Activated CD8-positive, alpha-beta memory T cell treated with anti-CD3 and anti-CD28 coated beads, Interleukin-2, amount 50 U/mL, for 4 hours (primary cell): ENCODE results near the gene SMIM44.
"Not testable (repeated sequence)": the region's sequence is repeated elsewhere in the genome, so short reads cannot be mapped to it uniquely, and the experiment has no call there.

Experiments
- DNase-seq: peaks from one replicate; pipeline ENCODE4 v3.0.0-alpha.2; 2020

Gene SMIM44

DNA sequence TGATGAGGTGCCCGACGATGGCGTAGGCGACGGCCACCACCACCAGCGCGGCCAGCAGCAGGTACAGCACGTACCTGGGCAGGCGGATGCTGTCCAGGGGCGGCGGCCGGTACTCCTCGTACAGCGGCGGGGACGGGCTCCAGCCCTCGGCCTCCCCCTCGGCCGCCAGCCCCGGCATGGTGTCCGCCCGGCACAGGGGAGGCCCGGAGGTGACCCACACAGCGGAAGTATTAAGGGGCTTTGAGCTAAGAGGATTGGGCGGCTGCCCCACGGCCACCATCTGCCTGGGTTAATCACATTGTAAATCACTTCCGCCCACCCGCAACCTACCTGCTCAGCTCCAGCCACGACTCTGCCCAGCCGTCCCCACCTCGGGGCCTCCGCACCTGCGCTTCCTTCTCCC is at the start of gene SMIM44:
Gene SMIM44 (minus strand): TSS at position 216 of the 403 bp plus-strand sequence. CDS start 38 bp downstream, at position 178.
- no peak for DNase-seq

DNA sequence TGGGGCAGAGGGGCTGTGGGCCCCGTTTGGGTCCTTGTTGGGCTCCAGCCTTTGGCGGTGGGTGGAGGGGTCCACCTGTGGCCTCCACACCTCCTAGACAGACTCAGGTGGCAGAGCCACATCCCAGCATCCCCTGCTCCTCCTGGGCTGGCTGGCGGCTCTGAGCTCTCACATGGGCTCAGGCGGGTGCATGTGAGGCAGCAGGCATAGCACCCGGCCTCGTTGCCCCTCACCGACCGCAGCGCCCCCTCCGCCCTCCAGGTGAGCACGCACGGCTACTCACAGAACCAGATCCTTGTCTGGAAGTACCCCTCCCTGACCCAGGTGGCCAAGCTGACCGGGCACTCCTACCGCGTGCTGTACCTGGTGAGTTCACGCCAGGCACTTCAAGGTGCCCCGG is 49.8 kb upstream of the SMIM44 start:
- DNase-seq = no peak

DNA sequence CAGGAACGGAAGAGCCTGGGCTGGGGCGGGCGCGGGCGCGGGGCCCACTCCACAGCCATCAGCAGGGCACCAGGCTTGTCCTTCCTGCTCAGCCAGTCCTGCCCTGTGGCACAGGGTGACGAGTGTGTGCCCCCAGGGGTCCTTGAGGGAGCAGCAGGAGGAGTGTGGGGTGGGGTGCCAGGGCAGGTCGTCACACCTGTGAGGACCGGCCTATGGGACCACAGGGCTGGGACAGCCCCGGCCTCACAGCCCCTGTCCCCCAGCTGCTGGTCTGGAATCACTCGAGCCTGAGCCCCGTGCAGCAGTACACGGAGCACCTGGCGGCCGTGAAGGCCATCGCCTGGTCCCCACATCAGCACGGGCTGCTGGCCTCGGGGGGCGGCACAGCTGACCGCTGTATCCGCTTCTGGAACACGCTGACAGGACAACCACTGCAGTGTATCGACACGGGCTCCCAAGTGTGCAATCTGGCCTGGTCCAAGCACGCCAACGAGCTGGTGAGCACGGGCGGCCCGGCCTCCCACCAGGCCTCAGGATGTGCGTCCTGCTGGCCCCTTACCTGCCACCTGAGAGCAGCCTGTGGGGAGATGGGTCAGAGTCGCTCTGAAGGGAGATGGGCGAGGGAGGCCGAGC is 49.0 kb upstream of the SMIM44 start:
- no peak for DNase-seq

DNA sequence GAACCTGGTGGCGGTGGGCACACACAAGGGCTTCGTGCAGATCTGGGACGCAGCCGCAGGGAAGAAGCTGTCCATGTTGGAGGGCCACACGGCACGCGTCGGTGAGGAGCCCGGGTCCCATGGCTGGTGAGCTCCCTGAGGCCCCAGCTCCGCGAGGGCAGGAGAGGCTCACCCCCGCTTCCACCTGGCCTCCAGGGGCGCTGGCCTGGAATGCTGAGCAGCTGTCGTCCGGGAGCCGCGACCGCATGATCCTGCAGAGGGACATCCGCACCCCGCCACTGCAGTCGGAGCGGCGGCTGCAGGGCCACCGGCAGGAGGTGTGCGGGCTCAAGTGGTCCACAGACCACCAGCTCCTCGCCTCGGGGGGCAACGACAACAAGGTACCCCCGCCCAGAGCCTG is 48.5 kb upstream of the SMIM44 start:
- no peak for DNase-seq

DNA sequence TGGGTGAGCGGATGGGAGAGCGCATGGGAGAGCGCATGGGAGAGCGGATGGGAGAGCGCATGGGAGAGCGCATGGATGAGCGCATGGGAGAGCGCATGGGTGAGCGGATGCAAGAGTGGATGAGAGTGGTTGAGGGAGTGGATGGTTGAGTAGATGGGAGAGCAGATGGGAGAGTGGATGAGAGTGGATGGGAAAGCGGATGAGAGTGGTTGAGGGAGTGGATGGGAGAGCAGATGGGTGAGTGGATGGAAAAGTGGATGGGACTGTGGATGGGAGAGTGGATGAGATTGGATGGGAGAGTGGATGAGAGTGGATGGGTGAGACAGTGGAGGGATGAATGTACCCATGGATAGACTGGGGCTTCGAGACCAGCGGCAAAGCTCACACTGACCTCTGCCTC is 47.1 kb upstream of the SMIM44 start:
- DNase-seq = no peak

DNA sequence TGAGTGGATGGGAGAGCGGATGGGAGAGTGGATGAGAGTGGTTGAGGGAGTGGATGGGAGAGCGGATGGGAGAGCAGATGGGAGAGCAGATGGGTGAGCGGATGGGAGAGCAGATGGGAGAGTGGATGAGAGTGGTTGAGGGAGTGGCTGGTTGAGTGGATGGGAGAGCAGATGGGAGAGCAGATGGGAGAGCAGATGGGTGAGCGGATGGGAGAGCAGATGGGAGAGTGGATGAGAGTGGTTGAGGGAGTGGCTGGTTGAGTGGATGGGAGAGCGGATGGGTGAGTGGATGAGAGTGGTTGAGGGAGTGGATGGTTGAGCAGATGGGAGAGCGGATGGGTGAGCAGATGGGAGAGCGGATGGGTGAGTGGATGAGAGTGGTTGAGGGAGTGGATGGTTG is 46.1 kb upstream of the SMIM44 start:
- DNase-seq = not testable (repeated sequence)

DNA sequence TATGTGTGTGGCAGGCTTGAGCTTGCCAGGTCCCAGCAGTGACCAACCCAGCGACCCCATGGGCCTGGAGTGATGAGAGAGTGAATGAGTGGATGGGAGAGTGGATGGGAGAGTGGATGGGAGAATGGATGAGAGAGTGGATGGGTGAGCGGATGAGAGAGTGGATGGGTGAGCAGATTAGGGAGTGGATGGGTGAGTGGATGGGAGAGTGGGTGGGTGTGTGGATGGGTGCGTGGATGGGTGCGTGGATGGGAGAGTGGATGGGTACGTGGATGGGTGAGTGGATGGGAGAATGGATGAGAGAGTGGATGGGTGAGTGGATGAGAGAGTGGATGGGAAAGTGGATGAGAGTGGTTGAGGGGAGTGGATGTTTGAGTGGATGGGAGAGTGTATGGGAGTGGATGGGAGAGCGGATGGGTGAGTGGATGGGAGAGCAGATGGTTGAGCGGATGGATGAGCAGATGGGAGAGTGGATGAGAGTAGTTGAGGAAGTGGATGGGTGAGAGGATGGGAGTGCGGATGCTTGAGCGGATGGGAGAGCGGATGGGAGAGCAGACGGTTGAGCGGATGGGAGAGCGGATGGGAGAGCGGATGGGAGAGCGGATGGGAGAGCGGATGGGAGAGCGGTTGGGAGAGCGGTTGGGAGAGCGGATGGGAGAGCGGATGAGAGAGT is 45.4 kb upstream of the SMIM44 start:
- DNase-seq = no peak

DNA sequence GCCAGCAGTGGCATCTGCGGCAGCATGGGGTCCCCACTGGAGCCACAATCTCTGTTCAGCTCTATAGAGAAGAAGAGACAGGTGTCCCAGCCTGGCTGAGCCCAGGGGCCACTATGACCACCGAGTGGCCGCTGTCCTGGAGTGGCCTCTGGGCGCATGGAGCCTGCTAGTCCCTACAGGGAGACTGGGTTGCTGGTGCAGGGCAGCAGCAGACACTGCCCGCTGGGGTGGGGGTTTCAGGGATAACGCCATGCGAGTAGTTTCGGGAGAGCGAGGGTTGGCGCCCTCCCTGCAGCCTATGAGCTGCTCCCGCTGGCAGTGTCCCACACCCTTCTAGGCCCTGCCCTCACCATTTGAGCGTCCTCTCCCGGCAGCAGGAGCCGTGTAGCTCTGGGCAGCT is 44.8 kb upstream of the SMIM44 start:
- DNase-seq = no peak

DNA sequence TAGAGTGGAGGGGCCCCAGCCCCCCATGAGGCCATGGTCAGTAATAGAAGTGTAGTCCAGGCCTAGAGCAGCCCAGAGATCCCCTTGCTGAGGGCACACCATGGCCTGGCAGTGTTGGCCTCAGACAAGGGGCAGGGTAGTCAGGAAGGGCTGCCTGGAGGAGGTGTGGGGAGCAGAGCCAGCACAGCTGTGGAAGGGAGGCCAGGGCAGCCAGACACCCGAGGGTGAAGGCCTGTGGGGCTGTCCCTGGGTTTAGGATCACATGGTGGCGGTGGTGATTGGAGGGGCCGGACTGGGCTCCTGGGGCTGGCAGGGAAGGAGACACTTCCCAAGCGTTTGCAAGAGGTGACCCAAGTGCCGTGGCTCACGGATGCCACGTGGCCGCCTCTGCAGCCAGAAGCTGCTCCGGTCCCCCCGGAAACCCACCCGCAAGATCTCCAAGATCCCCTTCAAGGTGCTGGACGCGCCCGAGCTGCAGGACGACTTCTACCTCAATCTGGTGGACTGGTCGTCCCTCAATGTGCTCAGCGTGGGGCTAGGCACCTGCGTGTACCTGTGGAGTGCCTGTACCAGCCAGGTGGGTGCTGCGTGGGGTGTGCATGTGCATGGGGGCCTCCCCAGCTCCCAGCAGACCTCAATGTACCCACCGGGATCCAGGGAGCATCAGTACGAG is 44.1 kb upstream of the SMIM44 start:
- DNase-seq = no peak

DNA sequence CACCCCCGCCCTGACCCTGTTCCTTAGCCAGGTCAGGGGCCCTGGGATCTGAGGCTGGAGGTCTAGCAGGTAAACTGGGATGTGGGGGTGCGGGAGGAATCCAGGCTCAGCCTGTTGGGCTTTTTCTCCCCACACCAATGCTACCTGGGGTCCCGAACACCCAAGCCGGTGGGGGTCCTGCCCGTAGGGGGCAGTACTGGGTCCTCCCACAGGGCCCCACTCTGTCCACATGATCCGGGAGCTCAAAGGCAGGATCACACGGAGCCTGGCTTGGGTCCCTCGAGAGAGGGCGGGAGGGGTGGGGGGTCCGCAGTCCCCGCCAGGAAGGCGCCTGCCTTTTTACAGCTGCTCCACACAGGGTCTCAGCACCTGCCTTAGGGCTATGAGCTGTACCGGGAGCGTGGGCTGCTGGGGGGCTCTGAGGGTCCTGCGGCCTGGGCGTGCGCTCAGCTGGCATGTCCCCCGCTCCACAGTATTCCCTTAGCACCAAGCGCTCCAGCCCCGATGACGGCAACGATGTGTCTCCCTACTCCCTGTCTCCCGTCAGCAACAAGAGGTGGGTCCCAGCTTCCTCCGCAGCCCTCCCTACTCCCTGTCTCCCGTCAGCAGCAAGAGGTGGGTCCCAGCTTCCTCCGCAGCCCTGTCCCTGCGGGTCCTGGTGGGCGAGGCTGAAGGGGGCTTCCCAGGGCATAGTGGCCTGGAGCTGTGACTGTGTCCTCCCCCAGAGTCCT is 43.4 kb upstream of the SMIM44 start:
- no peak for DNase-seq

DNA sequence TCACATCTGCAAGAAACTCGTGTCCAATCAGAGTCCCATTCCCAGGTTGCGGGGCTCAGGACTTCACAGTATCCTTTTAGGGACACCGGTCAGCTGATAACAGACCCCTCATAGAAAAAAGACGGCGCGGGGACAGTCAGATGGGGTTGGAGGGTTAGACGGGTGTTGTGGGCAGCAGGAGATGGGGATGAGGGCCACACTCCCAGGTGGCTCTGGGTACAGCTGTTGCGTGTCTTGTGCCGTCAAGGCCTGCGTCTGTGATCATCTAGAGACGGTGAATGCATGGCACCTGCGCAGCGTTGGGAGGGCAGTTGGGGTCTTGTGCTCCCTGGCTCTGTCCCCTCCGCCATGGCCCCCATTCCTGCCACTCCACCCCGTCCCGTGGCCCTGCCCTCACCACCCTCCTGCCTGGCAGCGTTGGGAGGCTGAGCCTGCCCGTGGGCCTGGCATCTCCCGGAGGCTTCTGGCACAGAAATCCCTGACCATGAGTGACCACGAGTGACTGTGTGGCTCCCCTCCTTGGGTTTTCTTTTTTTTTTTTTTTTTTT is 41.7 kb upstream of the SMIM44 start:
- no peak for DNase-seq

DNA sequence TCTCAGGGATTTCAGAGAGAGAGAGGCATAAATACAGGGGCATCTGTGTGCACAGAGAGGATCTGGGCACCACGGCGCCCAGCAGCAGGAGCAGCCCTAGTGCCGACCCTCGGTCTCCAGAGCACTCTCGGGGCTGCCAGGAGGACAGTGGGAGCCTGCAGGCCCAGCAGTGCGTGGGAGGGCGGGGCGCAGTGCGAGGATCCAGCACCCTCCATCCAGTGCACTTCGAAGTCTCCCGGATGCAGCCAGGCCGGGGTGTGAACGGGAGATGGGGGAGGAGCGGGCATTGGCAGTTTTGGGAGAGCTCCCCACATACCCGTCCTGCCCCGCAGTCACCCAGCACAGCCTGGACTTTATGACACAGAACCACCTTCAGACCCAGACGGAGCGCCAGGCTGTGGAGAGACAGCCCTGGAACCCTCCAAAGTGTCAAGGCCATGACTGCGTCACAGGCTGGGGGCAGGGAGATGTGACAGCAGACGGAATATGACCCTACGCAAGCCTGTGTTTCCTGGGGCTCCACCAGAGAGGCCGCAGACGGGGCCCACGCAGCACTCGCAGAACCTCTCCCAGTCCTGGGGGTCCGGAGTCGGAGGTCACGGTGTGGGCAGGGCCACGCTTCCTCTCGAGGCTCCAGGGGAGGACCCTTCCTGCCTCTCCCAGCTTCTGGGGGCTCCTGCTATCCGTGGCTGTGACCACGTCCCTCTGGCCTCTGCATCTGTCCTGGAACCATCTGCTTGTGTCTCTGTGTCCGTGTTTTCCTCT is 41.0 kb upstream of the SMIM44 start:
- DNase-seq = no peak

DNA sequence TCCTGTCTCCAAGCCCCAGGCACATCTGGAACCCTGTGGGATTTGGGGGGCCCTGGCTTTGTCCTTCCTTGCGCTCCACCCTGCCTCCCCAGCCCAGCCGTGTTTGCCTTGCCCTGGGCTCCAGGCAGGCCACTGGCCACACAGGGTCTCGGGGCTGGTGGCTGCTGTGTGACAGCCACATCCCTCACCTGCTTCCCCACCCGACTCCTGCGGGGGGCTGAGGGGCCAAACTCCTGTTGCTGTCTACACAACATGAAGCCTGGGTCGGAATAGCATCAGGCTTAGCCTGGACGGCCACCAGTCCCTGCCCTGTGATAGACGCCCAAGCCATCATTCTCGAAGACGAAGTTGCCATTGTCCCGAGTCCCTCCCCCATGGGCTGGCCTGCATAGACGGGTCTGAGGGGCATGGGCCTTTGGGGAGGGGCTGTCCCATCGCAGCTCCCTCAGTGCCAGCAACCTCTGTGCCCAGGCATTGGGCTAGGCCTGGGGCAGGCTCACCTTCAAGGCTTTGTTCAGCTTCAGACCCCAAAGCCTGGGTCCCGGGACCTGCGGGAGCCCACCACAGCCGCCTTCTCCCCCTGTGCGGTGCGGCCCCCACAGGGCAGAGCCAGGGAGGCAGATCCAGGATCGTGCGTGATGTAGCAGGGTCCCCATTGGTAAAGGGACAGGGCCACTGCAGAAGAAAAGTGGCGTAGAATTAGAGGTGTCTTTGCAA is 40.3 kb upstream of the SMIM44 start:
- no peak for DNase-seq

DNA sequence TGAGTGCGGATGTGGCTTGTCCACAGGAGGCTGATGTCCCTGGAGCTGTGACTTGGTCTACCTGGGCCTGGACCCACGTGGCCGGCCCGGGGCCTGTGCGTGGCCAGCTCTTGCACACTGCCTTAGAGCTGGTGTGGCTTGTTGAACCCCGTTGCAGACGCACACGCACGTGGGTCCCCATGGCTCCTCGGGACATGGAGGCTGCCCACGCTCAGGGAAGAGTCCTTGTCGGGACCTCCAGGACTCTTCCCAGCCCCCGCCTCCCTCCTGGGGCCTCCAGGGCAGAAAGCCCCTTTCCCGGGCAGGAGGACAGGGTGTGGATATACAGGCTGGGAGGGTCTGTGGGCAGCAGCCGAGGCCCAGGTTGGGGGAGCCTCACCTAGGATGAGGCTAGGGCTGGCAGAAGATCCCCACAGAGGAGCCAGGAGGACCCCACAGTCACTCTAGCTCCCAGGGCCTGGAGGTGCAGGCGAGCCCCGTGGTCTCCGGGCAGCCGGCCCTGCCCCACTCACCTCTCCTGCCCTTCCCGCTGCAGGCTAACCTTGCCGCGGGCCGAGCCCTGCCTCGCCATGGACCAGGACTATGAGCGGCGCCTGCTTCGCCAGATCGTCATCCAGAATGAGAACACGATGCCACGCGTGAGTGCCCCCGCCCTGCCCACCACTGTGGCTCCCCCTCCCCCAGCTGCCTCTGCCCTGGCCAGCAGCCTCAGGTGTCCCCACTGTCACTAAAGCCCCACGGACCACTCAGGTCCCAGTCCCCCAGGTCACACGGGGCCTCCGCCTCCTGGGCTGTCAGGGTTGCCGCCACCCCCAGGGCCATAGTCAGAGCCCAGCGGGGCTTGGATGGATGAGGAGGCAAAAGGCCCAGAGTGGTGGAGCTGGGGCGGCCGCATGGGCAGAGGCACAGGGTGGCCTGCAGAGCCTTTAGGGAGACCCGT is 39.5 kb upstream of the SMIM44 start:
- no peak for DNase-seq

DNA sequence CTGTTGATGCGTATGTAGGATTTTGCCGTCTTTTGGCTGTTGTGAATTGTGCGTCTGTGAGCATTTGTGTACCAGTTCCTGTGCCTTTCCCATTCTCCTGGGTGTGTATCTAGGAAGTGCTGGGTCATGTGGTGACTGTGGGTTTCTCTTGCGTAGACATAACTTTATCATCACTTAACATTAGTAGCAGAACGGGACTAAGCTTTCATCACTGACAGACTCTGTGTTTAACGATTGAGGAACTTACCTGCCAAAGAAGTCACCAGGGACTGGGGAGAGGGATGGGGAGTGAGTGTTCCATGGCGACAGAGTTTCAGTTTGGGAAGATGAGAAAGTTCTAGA is 37.8 kb upstream of the SMIM44 start:
- no peak for DNase-seq

DNA sequence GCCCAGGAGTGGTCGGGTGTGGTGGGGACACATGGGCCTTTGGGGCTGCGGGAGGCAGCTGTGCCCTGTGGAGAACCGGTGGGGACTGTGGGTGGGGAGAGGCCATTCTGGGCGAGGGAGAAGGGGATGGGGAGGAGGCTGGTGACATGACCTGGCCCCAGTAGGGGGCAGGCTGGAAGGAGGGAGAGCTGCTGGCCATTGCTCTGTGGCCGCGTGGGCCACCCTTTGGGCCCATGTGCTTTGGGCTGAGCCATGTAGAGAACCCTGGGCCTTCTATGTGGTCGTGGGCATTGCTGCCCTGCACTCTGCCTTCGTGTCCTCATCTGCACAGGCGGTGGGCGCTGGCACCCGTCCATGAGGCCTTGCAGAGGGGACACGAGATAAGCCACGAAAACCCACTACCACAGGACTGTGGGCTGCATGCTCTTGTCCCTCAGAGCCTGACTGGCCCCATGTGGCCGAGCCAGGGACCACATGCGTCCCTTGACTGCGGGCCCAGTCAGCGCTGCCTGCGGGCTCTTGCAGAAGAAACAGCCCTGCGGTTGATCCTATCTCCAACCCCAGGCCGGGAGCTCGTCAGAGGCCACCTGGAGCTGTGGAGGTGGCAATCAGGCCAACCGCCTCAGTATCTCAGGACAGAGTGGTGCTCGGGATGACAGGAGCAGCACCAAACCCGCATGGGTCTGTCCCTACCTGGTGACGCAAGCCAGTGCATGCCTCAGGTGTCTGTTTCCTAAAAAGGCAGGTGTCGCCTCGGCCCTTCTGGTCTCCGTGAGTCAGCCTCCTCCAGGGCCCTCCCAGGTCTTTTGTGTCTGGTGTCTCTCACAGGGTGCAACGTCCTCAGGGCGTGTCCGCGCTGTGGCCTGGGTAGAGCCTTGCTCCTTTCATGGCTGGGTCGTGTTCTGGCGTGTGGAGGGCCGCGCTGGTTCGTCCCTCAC is 37.2 kb upstream of the SMIM44 start:
- no peak for DNase-seq

DNA sequence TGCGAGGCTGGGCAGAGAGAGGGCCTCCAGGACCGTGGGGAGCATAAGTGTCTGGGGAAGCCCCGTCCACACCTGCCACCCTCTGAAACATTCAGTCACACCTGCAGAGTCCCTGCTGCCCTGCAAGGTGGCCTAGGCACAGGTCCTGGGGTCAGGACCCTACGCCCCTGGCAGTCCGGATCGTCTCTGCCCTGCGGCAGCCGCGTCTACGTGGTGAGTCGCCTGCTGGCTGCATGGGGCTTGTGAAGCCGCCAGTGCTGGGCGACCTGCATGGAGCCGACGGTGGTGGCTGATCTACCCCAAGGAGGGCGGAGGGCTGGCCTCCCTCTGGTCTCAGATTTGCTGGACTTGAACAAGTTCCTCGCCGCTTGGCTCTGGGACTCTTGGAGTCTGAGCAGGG is 35.9 kb upstream of the SMIM44 start:
- no peak for DNase-seq

DNA sequence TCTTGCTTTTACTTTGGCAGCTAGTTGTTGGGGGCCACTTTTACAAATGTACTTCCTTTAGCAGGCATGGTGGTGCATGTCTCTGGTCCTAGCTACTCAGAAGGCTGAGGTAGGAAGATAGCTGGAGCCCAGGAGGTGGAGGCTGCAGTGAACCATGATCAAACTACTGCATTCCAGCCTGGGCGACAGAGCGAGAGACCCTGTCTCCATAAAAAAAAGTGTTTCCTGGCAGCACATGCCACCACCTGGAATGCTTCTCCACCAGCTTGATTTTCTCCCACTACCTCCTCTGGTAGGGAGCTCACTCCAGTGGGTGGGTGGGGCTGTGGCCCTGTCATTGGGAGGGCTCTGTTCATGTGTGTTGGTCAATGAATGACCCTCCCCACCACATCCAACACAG is 35.4 kb upstream of the SMIM44 start:
- DNase-seq = no peak

DNA sequence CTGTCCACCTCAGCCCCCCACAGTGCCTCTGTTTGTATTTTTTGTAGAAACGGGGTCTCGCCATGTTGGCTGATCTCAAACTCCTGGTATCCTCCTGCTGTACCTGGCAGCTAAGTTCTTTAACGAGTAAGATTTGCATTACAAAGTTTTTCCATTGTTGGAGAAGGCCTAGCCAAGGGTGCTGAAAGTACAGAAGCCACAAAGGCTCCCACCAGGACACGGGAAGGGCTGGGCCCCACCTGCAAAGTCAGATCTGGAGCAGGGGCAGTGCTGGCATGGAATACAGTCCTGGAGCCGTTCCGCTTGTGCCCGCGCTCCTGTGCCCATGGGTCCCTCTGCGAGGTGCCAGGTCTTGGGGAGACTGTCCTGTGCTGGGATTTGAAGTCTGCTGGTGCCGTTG is 35.0 kb upstream of the SMIM44 start:
- no peak for DNase-seq

DNA sequence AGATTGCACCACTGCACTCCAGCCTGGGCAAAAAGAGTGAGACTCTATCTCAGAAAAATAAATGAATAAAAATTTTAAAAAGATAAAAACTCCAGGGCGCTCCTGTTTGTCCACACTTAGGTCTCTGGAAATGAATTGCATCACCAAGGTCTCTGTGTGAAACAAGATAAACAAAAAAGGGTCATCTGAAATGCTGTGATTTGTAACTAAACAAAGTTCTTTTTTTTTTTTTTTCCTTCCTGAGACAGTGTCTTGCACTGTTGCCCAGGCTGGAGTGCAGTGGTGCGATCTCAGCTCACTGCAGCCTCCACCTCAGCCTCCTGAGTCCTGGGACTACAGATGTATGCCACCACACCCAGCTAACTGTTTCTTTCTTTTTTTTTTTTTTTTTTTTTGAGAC is 34.4 kb upstream of the SMIM44 start:
- DNase-seq = no peak
